Ovary (tissue), 3 donors: ENCODE data around the gene GNAS-AS1.

Experiments
- EP300 ChIP-seq: sonication (generic); formaldehyde crosslinking; IDR thresholded peaks from one replicate; pipeline ENCODE4 v1.6.1; 2017; ENCODE audit warnings: antibody characterized with exemption
- POLR2A ChIP-seq: fragments of 450-650 bp; IDR thresholded peaks from one replicate; pipeline ENCODE4 v1.6.1; 2017; ENCODE audit warnings: antibody characterized with exemption, mild to moderate bottlenecking, moderate library complexity
- TF ChIP-seq, protein P1 (sequence below), 3 donors: fragments of 450-650 bp in 2 of 3; fragments of 200-600 bp in 1 of 3; IDR thresholded peaks; one replicate each; pipeline versions ENCODE4 v1.5.1 to v1.8.0; 2016 to 2022; ENCODE audit warnings: antibody characterized with exemption in 3 of 3, mild to moderate bottlenecking in 1 of 3
- donor health status: DM: no; HTN: no; CAD: no.

GRCh38 chr20:58874469-58874868 lies 23.8 kb upstream of the GNAS-AS1 start:
- TF ChIP-seq, protein P1, sequence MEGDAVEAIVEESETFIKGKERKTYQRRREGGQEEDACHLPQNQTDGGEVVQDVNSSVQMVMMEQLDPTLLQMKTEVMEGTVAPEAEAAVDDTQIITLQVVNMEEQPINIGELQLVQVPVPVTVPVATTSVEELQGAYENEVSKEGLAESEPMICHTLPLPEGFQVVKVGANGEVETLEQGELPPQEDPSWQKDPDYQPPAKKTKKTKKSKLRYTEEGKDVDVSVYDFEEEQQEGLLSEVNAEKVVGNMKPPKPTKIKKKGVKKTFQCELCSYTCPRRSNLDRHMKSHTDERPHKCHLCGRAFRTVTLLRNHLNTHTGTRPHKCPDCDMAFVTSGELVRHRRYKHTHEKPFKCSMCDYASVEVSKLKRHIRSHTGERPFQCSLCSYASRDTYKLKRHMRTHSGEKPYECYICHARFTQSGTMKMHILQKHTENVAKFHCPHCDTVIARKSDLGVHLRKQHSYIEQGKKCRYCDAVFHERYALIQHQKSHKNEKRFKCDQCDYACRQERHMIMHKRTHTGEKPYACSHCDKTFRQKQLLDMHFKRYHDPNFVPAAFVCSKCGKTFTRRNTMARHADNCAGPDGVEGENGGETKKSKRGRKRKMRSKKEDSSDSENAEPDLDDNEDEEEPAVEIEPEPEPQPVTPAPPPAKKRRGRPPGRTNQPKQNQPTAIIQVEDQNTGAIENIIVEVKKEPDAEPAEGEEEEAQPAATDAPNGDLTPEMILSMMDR (IDR thresholded peaks at IDR 0.05), result no peak
- TF ChIP-seq POLR2A, result no peak
- TF ChIP-seq EP300, result no peak
